Thoracic aorta (tissue), 2 donors: ENCODE measurements around the gene SYF2. TPM values are rescaled to one million over a fixed set of nuclear protein-coding genes. Genes with fewer than 3 reads are reported as not detected.

Experiments used
- ATAC-seq: fragments of 150-250 bp; one replicate; pipeline ENCODE4 v1.8.0; 2017; ENCODE audit warnings: low read depth; ENCODE audit not compliant: insufficient number of reproducible peaks, low FRiP score
- DNase-seq: peaks from one replicate; pipeline ENCODE4 v3.0.0-alpha.2; 2020; ENCODE audit warnings: low spot score
- H3K27ac ChIP-seq, 2 donors: fragments of 200-600 bp; sonication (generic); 1 replicate in 1 of 2; 2 replicates in 1 of 2; pipeline ENCODE4 v1.5.1; 2016; ENCODE audit warnings: mild to moderate bottlenecking in 2 of 2, moderate library complexity in 2 of 2
- H3K27me3 ChIP-seq: fragments of 200-600 bp; sonication (generic); replicated peaks from 2 replicates; pipeline ENCODE4 v1.6.0; 2016; ENCODE audit warnings: mild to moderate bottlenecking; ENCODE audit not compliant: insufficient read depth
- H3K36me3 ChIP-seq: fragments of 200-600 bp; sonication (generic); one replicate; pipeline ENCODE4 v1.5.1; 2016
- H3K4me1 ChIP-seq, 2 donors: fragments of 200-600 bp; sonication (generic); 1 replicate in 1 of 2; 2 replicates in 1 of 2; pipeline versions ENCODE4 v1.5.1 to v1.6.0; 2016; ENCODE audit warnings: low read depth in 2 of 2, mild to moderate bottlenecking in 1 of 2; ENCODE audit not compliant: control insufficient read depth in 1 of 2
- H3K4me3 ChIP-seq: fragments of 200-600 bp; sonication (generic); 2 replicates; pipeline ENCODE4 v1.5.1; 2016; ENCODE audit warnings: mild to moderate bottlenecking
- H3K9me3 ChIP-seq: fragments of 200-600 bp; sonication (generic); 2 replicates; pipeline ENCODE4 v1.5.1; 2016
- total RNA-seq, 2 donors: library from RNA; depleted of rRNA; stranded (reverse); fragments of >200 nt; gene quantifications; one replicate each; pipeline versions ENCODE4 v1.1.0 to v1.2.3, GENCODE V29; 2016
- TF ChIP-seq, protein P1 (sequence below): fragments of 200-600 bp; sonication (generic); IDR thresholded peaks from one replicate; pipeline ENCODE4 v1.5.1; 2019; ENCODE audit warnings: antibody characterized with exemption

The SYF2 gene
- total RNA-seq, 2 donors from 2014 or later = 34.9 to 53.9 TPM

DNA sequence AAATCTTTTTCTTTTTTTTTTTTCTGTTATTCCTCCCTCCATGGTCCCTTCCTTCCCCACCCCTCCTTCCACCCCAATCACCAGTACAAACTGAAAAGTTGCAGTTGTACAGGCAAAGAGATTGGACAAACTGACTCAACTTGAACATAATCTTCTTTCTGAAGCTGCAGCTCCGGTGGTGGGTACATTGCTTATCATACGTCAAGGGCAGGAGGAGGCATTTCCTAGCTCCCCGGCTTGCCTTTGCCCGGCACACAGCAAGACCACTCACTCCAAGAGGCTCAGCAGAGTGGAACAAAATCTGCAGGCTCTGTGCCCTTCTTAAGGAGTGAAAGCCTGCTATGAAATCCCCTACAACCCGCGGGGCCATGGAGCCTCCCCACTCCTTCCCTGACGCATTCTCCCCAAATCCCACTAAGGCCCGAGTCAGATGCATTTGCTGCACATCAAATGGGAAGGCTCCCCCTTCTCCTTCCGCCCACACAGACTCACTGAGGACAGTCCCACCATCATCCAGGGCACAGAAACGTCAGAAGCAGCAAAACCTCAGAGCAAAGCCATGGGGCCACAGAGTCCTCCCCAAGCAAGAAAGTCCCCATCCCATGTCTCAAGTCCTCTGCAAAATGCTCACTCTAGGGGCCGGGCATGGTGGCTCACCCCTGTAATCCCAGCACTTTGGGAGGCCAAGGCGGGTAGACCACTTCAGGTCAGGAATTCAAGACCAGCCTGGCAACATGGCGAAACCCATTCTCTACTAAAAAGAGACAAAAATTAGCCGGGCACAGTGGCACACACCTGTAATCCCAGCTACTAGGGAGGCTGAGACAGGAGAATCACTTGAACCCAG lies 45.9 kb downstream of the SYF2 start:
- no peak for DNase-seq
- Histone ChIP-seq H3K4me3 (no peak overlapping the region), H3K36me3 (no peaks in the 10 kb centered on the region), H3K9me3 (no peaks in the 10 kb centered on the region), H3K4me1 (no peaks in the 10 kb centered on the region), H3K27me3 (no peaks in the 10 kb centered on the region), H3K27ac (no peak overlapping the region)
- no peak for ATAC-seq
- TF ChIP-seq, protein P1, sequence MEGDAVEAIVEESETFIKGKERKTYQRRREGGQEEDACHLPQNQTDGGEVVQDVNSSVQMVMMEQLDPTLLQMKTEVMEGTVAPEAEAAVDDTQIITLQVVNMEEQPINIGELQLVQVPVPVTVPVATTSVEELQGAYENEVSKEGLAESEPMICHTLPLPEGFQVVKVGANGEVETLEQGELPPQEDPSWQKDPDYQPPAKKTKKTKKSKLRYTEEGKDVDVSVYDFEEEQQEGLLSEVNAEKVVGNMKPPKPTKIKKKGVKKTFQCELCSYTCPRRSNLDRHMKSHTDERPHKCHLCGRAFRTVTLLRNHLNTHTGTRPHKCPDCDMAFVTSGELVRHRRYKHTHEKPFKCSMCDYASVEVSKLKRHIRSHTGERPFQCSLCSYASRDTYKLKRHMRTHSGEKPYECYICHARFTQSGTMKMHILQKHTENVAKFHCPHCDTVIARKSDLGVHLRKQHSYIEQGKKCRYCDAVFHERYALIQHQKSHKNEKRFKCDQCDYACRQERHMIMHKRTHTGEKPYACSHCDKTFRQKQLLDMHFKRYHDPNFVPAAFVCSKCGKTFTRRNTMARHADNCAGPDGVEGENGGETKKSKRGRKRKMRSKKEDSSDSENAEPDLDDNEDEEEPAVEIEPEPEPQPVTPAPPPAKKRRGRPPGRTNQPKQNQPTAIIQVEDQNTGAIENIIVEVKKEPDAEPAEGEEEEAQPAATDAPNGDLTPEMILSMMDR = no peak

DNA sequence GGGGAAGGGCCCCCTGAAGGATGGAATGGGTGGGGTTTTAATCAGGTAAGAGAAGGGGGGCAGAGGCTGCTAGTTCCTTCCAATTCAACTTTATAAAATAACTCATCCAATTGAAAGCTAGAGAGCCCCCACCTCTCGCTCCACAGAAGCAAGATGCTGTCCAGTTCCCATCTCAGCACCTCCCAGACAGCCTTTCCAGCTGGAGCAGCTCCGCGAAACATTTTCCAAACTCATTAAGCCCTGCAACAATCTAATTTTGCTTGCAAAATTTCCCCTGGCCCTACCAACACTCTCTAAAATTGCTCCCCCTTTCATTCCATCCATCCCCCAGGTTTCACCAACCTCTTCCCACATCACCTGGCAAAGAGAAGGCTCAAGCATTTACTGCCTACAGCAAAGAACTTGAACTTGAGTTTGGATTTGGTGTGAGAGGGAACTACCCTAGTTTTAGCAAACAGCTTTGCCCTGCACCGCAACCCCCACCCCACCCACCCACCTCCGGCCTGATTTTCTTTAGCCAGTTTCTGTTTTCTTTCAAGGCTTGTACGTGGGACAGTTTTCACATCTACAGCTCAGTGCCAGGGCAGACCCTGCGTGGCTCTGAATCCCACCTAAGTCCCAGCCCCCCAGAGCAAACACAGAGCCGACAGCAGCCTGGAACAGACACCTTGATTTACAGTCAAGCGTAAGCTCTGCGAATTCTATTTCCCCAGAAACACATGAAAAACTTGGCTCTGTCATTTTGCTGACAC lies 46.7 kb downstream of the SYF2 start:
- ATAC-seq = no peak

DNA sequence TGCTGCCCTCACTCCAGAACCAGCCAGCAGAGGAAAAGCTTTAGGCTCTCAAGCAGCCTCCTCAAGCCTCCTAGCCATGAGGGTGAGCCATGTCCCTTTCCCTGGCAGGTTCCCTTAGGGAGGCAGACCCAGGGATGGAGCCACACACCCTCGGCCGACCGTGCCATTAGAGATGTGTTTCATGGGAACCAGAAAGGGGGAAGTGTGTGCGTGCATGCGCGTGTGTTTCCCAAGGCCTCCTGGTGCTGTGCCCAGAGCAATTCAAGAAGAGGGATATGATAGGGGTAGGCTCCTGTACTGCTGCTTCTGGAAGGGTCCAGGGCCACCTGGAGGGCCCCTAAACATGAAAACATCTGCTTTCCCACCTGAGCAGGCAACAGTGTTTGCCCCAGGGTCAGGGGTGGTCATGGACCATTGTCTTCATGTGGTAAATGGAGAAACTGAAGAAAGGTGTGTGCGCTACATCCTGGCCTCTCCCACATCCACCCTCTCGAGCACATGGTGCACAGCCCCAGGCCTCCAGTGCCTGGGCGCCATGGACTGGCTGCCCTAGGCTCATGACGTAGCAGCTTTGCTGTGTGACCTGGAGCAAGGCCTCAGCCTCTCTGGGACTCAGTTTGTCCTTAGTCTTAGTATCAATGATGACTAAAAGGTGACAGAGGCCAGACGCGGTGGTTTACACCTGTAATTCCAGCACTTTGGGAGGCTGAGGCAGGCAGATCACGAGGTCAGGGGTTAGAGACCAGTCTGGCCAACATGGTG lies 48.1 kb downstream of the SYF2 start:
- Histone ChIP-seq H3K4me3 (no peak overlapping the region), H3K27me3 (no peaks in the 10 kb centered on the region), H3K27ac (no peak overlapping the region), H3K9me3 (no peaks in the 10 kb centered on the region), H3K36me3 (no peaks in the 10 kb centered on the region), H3K4me1 (no peaks in the 10 kb centered on the region)
- TF ChIP-seq, protein P1 = no peak
- DNase-seq (no peak), ATAC-seq (no peak)

More for the DNA sequence above, 46.7 kb downstream of the SYF2 start:
- H3K4me3 ChIP-seq = no peak overlapping the region
- TF ChIP-seq, protein P1 = no peak
- no peak overlapping the region for H3K27ac ChIP-seq
- DNase-seq = no peak
- no peaks in the 10 kb centered on the region for H3K9me3 ChIP-seq
- no peaks in the 10 kb centered on the region for H3K27me3 ChIP-seq
- H3K4me1 ChIP-seq = no peaks in the 10 kb centered on the region
- no peaks in the 10 kb centered on the region for H3K36me3 ChIP-seq

DNA sequence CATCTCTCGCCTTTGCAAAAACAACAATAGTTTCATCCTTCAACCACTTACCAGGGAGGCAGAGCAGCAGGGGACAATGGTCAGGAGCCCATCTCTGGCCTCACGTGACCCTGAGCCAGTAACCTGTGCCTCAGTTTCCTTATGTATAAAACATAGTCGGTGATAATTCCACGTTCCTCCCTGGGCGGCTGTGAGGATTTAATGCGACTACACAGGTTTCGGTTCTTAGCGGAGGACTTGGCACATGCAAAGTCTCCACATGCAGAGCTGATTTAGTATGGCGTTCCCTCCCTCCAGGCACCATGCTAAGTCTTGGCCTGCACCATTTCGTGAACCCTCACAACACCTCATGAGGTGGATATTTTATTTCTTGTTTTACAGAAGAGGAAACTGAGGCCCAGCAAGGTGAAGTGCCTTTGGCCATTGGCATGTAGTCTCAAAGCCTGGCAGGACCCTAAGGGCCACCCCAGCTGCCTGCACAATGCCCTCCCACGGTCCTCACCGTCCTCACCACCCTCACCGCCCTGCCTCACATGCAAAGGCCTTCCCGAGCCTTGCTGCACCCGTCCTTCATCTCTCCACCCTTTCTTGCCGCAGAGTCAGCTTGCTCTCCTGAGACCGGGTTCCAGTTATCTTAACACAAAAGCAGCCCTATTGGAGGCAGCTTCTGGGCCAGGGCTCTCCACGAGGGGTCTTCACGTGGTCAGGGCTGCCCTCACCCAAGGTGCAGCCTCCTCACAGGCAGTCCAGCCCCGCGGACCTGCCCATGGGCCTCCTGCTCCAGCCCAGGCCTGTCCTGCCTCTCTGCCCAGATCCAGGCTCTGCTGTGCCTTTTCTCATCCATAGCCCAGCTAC lies 48.9 kb downstream of the SYF2 start:
- TF ChIP-seq, protein P1 = no peak
- H3K27ac ChIP-seq = no peak overlapping the region
- ATAC-seq = no peak
- no peaks in the 10 kb centered on the region for H3K4me1 ChIP-seq
- no peaks in the 10 kb centered on the region for H3K27me3 ChIP-seq
- H3K9me3 ChIP-seq = no peaks in the 10 kb centered on the region
- no peak overlapping the region for H3K4me3 ChIP-seq
- H3K36me3 ChIP-seq = no peaks in the 10 kb centered on the region
- no peak for DNase-seq
